Neuron (in vitro differentiated cells): ENCODE measurements around the gene ZAP70.

Experiments used
- H2AFZ ChIP-seq: one replicate; pipeline ENCODE4 v1.6.1; 2013; ENCODE audit warnings: low read depth, mild to moderate bottlenecking, inconsistent platforms, low read length, moderate library complexity
- H3K27me3 ChIP-seq: one replicate; pipeline ENCODE4 v1.6.1; 2013; ENCODE audit warnings: low read length; ENCODE audit not compliant: insufficient read depth
- H3K36me3 ChIP-seq: one replicate; pipeline ENCODE4 v1.6.1; 2013; ENCODE audit warnings: low read length; ENCODE audit not compliant: insufficient read depth
- H3K4me1 ChIP-seq: one replicate; pipeline ENCODE4 v1.6.1; 2013; ENCODE audit warnings: low read length; ENCODE audit not compliant: insufficient read depth
- H3K4me3 ChIP-seq: 2 replicates; pipeline ENCODE4 v1.5.1; 2013; ENCODE audit warnings: mild to moderate bottlenecking, low read length, moderate library complexity
- H3K9me3 ChIP-seq: one replicate; pipeline ENCODE4 v1.6.1; 2013; ENCODE audit warnings: low read length

ZAP70 gene

GRCh38 chr2:97736185-97736584 lies 22.8 kb downstream of the ZAP70 start:
- no peaks in the 10 kb centered on the region for H3K27me3 ChIP-seq

GRCh38 chr2:97736608-97737330 lies 23.4 kb downstream of the ZAP70 start:
- peaks cover 2% of the 10 kb centered on the region for H3K9me3 ChIP-seq
- no peaks in the 10 kb centered on the region for H3K36me3 ChIP-seq
- no peak overlapping the region for H2AFZ ChIP-seq
- no peaks in the 10 kb centered on the region for H3K27me3 ChIP-seq
- no peak overlapping the region for H3K4me3 ChIP-seq
- no peaks in the 10 kb centered on the region for H3K4me1 ChIP-seq

More at GRCh38 chr2:97736185-97736584, 22.8 kb downstream of the ZAP70 start:
- Histone ChIP-seq H2AFZ (no peak overlapping the region), H3K4me1 (no peaks in the 10 kb centered on the region), H3K9me3 (peaks cover 2% of the 10 kb centered on the region), H3K4me3 (no peak overlapping the region), H3K36me3 (no peaks in the 10 kb centered on the region)

- Histone ChIP-seq H3K4me1 (no peaks in the 10 kb centered on the region), H2AFZ (no peak overlapping the region), H3K9me3 (peaks cover 2% of the 10 kb centered on the region), H3K27me3 (no peaks in the 10 kb centered on the region), H3K36me3 (no peaks in the 10 kb centered on the region), H3K4me3 (no peak overlapping the region)
Observed at GRCh38 chr2:97737421-97738178, 24.2 kb downstream of the ZAP70 start.

- Histone ChIP-seq H3K4me3 (no peak overlapping the region), H3K36me3 (no peaks in the 10 kb centered on the region), H3K27me3 (no peaks in the 10 kb centered on the region)
Observed at GRCh38 chr2:97738179-97739019, 25.0 kb downstream of the ZAP70 start.

GRCh38 chr2:97739020-97739892 lies 25.9 kb downstream of the ZAP70 start:
- Histone ChIP-seq H3K4me1 (no peaks in the 10 kb centered on the region), H3K9me3 (peaks cover under 1% of the 10 kb centered on the region), H3K27me3 (no peaks in the 10 kb centered on the region), H3K36me3 (no peaks in the 10 kb centered on the region), H2AFZ (no peak overlapping the region), H3K4me3 (no peak overlapping the region)

More at GRCh38 chr2:97738179-97739019, 25.0 kb downstream of the ZAP70 start:
- Histone ChIP-seq H3K4me1 (no peaks in the 10 kb centered on the region), H2AFZ (no peak overlapping the region), H3K9me3 (peaks cover 2% of the 10 kb centered on the region)

GRCh38 chr2:97739893-97740245 lies 26.5 kb downstream of the ZAP70 start:
- H2AFZ ChIP-seq = no peak overlapping the region
- no peak overlapping the region for H3K4me3 ChIP-seq
- no peaks in the 10 kb centered on the region for H3K27me3 ChIP-seq
- no peaks in the 10 kb centered on the region for H3K9me3 ChIP-seq
- no peaks in the 10 kb centered on the region for H3K36me3 ChIP-seq
- H3K4me1 ChIP-seq = no peaks in the 10 kb centered on the region

GRCh38 chr2:97740590-97741182 lies 27.3 kb downstream of the ZAP70 start:
- Histone ChIP-seq H2AFZ (no peak overlapping the region), H3K4me3 (no peak overlapping the region), H3K9me3 (no peaks in the 10 kb centered on the region), H3K4me1 (no peaks in the 10 kb centered on the region), H3K27me3 (no peaks in the 10 kb centered on the region), H3K36me3 (no peaks in the 10 kb centered on the region)

- H3K36me3 ChIP-seq = no peaks in the 10 kb centered on the region
- no peaks in the 10 kb centered on the region for H3K4me1 ChIP-seq
- H3K4me3 ChIP-seq = no peak overlapping the region
- H3K9me3 ChIP-seq = no peaks in the 10 kb centered on the region
- no peaks in the 10 kb centered on the region for H3K27me3 ChIP-seq
- H2AFZ ChIP-seq = no peak overlapping the region
Observed at GRCh38 chr2:97741251-97741650, 27.9 kb downstream of the ZAP70 start.

GRCh38 chr2:97741686-97742085 lies 28.3 kb downstream of the ZAP70 start:
- Histone ChIP-seq H2AFZ (no peak overlapping the region), H3K36me3 (no peaks in the 10 kb centered on the region), H3K4me3 (no peak overlapping the region), H3K27me3 (no peaks in the 10 kb centered on the region), H3K4me1 (no peaks in the 10 kb centered on the region), H3K9me3 (no peaks in the 10 kb centered on the region)

GRCh38 chr2:97742381-97742847 lies 29.0 kb downstream of the ZAP70 start:
- no peak overlapping the region for H3K4me3 ChIP-seq
- no peak overlapping the region for H2AFZ ChIP-seq
- no peaks in the 10 kb centered on the region for H3K27me3 ChIP-seq
- H3K36me3 ChIP-seq = no peaks in the 10 kb centered on the region
- no peaks in the 10 kb centered on the region for H3K9me3 ChIP-seq
- H3K4me1 ChIP-seq = no peaks in the 10 kb centered on the region

- no peaks in the 10 kb centered on the region for H3K9me3 ChIP-seq
- H3K4me3 ChIP-seq = no peak overlapping the region
- H3K27me3 ChIP-seq = no peaks in the 10 kb centered on the region
- no peak overlapping the region for H2AFZ ChIP-seq
- no peaks in the 10 kb centered on the region for H3K36me3 ChIP-seq
- no peaks in the 10 kb centered on the region for H3K4me1 ChIP-seq
Observed at GRCh38 chr2:97743913-97744312, 30.5 kb downstream of the ZAP70 start.
